Stimulated activated CD4-positive, alpha-beta T cell treated with anti-CD3 and anti-CD28 coated beads, TNF-alpha, amount 100 ng/mL, for 48 hours (primary cell): ENCODE data around the gene AZU1.
A peak's percentile ranks its signal among the peaks of the same experiment; 100 is the strongest.

Source experiments
- DNase-seq, 3 donors: peaks; one replicate each; pipeline ENCODE4 v3.0.0-alpha.2; 2020; ENCODE audit warnings: low read depth in 3 of 3

The AZU1 gene

GRCh38 chr19:854549-854948 is 26.9 kb downstream of the AZU1 start:
- no peak for DNase-seq

- DNase-seq: no peak
Observed at GRCh38 chr19:855142-855541, 27.5 kb downstream of the AZU1 start.

DNA sequence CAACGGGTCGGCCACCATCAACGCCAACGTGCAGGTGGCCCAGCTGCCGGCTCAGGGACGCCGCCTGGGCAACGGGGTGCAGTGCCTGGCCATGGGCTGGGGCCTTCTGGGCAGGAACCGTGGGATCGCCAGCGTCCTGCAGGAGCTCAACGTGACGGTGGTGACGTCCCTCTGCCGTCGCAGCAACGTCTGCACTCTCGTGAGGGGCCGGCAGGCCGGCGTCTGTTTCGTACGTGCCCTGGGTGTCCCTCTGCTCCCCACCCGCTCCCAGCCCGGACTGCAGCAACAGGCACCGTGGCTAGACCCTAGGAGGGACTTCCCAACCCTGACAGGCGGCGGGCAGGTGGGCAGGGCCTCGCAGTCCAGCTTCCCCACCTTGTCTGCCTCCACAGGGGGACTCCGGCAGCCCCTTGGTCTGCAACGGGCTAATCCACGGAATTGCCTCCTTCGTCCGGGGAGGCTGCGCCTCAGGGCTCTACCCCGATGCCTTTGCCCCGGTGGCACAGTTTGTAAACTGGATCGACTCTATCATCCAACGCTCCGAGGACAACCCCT is 28.0 kb downstream of the AZU1 start:
- DNase-seq: no peak

GRCh38 chr19:858284-858683 is 30.6 kb downstream of the AZU1 start:
- DNase-seq: no peak

DNA sequence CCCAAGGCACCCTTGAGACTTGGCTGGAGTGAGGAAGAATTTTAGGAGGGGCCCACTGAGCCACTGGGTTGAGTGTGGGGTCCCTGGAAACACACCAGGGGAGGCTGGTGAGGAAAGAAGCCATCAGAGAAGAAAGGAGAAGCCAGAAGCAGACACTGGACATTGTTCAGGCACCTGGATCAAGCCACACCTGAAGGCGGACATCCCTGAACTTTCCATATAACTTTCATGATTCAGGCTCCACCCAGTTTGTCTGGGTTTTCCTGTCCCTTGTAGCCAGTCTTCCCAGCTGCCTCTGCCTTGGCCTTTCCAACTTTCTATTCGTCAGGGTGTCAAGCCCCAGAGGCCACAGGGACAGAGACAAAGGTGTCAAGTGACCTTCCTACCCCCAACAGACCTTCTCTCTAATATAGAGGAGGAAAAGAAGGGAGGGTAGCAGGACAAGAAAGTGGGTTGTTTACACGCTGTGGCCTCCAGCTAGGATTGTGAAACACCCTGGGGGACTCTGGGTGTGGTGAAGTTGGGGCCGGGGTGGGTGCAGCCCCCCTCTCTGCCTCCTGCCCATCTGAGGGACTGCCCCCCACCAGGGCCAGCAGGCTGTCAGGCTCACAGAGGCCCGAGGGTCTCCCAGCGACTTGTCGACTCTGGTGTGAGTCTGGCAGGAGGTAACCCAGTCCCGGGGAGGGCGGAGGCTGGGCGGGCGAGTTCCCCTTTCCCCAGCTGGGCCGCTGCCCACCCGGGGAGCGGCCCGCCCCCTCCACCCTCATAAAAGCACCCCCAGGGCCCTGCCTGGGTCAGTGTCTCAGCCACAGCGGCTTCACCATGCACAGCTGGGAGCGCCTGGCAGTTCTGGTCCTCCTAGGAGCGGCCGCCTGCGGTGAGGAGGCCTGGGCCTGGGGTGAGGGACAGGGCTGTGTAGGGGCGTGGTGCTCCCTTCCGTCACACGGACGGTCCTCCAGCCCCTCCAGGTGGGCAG is 31.5 kb downstream of the AZU1 start, which contains the start of gene CFD:
CFD (plus strand) TSS at position 797 of the 976 bp plus-strand sequence; CDS start at position 823, 26 bp downstream.
- DNase-seq: no peak

DNA sequence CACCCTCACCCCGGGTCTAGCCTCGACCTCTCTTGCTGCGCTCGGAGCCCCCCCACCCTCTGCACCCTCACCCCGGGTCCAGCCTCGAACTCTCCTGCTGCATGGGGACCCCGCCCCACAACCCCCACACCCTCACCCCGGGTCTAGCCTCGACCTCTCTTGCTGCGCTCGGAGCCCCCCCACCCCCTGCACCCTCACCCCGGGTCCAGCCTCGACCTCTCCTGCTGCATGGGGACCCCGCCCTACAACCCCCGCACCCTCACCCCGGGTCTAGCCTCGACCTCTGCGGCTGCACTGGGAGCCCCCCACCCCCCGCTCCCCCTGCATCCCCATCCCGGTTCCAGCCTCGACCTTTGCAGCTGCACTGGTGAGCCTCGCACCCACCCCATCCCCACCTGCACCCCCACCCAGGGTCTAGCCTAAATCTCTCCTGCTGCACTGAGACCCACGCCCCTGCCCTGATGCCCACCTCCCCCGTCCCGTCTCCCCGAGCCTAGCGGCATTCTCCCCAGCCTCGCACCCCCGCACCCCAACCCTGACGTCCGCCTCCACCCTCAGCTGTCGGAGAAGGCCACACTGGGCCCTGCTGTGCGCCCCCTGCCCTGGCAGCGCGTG is 33.6 kb downstream of the AZU1 start:
- no peak for DNase-seq

DNA sequence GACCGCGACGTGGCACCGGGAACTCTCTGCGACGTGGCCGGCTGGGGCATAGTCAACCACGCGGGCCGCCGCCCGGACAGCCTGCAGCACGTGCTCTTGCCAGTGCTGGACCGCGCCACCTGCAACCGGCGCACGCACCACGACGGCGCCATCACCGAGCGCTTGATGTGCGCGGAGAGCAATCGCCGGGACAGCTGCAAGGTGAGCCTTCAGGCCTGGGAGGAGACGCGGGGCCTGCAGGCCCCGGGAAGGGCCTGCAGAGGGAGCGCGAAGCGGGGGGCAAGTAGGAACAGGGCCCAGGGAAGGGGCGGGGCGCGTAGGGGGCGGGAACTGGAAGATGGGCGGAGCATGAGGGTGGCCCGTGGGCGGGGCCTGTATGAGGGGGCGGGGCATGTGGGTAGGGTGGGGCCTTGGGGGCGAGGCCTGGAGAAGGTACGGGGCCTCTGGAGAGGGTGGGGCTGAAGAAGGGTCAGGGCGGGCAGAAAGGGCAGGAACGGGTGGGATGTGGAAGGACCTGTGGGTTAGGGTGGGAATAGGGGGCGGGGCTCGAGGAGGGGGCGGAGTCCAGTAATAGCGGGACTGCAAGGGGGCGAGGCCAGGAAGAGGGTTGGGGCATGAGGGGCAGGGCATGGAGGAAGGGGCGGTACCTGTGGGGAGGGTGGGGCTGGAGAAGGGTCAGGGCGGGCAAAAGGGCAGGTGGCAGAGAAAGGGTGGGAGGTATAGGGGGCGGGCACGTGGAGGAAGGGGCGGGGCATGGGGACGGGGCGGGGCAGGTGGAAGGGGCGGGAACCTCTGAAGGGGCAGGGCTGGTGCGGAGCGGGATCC is 34.3 kb downstream of the AZU1 start:
- peak; percentile 41 to 82 (median 72) for DNase-seq

- DNase-seq: peak; percentile 58 to 80 (median 72)
Observed at GRCh38 chr19:862581-863314, 35.1 kb downstream of the AZU1 start.

DNA sequence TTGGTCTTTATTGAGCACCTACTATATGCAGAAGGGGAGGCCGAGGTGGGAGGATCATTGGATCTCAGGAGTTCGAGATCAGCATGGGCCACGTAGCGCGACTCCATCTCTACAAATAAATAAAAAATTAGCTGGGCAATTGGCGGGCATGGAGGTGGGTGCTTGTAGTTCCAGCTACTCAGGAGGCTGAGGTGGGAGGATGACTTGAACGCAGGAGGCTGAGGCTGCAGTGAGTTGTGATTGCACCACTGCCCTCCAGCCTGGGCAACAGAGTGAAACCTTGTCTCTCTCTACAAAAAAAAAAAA is 35.6 kb downstream of the AZU1 start:
- no peak for DNase-seq

GRCh38 chr19:866769-867300 is 39.2 kb downstream of the AZU1 start:
- DNase-seq: no peak

DNA sequence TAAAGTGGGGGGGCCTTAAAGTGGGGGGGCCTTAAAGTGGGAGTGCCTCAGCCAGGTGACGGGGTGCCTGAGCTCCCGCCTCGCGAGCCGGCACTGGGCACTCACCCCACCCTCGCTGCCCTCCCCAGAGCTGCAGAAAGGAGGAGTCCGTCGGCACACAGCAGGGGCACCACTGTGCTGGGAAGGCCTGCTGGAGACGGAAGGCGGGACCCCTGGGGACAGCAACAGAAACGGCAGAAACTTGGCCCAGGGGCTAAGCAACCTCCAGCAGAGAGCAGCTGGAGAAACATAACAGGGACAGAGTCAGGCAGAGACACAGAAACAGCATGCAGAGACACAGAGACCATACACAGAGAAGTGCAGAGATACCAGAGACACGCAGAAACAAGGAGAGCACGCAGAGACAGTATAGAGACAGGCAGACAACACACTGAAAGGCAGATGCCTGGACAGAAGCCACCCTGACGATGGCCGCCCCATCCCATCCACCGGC is 39.7 kb downstream of the AZU1 start:
- no peak for DNase-seq

GRCh38 chr19:867855-868457 is 40.3 kb downstream of the AZU1 start:
- DNase-seq: no peak

DNA sequence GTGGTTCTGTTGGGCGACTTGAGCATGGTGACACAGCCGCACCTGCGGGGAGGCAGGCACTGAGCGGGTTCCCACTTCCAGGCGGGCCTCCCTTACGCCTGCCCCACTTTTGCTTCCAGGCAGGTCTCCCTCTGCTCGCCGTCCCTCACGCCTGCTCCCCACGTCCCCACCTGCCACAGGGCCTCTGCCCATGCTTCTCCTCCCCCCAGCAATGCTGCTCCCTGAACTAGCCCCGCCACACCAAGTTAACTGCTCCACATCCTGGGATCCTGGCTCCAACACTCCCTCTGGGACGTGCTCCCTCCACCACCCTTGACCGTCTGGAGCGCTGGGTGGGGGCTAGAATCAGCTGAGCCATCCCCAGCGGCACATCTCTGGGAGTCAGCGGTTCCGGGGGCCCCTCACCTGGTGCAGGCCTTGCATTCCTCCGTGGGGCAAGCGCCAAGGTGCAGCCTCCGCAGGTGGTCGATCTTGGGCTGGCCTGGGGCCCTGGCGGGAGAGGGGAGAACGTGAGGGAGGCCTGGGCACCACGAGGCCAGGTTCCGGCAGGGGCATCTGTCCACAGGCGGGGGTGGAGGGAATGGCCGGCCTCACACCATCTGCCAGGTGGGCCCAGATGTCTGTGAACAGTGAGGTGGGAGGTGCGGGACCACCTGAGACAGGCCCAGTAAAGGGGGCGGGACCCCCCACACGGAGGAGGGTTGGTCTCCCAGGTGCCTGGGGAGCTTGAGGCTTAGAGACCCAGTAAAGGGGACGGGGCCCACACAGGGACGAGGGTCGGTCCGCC is 41.0 kb downstream of the AZU1 start:
- DNase-seq: no peak

DNA sequence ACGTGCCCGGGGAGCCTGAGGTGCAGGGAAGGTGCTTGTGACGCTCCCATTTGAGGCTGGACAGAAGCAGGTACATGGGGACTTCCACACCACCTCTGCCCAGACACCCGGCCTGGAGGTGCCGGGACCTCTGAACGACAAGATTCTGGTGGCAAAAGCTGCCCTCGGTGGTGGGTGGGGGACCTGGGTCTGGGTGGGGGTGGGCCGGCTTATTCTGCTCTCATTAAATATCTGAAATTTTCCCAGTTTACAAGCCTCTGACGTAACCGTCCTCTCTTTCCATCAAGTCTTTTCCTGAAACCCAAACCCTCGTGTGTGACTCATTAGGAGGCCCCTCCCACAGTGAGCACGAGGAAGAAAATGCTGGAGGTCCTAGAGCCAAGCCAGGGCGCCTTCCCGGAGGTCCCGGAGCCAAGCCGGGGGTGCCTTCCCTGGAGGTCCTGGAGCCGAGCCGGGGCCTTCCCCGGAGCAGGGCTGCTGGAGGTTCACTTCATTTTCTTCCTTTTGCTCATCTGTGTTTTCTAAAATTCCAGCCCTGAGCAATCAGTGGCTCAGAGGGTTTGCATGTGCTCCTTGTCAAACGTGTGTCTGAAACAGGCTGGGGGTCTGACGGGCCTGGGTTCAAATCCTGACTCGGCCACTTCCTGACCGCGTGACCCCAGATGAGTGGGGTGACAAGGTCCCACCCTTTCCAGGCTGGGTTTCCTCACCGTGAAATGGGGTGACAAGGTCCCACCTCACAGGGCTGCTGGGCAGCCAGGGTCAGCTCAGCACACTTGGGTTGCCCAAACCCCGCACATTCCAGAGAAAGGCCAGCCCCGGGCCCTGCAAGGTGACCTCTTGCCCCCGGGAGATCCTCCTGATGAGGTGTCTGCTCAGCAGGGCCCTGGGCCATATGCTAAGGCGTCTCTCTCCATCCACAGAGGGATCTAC is 41.9 kb downstream of the AZU1 start:
- no peak for DNase-seq

DNA sequence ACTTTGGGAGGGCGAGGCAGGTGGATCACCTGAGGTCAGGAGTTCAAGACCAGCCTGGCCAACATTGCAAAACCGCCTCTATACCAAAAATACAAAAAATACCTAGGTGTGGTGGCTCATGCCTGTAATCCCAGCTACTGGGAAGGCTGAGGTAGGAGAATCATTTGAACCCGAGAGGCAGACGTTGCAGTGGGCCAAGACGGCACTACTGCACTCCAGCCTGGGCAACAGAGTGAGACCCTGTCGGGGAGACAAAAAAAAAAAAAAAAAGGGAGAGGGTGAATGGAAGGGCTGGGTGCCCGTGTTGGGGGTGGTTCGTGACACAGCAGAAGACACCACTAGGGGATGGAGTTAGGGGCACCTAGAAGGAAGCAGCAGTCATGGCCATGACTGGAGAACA is 42.7 kb downstream of the AZU1 start:
- DNase-seq: no peak

DNA sequence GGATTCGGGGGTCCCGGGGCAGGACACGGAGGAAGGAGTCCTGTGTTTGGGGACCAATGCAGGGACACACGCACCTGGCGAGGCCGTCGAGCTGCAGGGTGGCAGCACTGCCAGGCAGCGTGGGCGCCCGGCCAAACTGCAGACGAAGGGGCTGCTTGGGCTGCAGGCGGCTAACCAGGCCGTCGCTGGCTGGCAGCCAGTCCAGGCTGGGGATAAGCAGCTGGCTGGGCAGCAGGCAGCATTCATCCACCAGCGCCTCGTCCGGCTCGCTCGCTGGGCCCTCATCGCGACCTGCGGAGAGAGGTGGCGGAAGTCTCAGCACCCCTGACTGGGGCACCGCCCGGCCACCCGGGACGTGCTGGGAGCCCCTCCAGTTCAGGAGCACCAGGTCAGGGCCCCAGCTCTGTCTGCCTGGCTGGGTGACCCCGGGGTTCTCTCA is 43.3 kb downstream of the AZU1 start:
- DNase-seq: no peak

DNA sequence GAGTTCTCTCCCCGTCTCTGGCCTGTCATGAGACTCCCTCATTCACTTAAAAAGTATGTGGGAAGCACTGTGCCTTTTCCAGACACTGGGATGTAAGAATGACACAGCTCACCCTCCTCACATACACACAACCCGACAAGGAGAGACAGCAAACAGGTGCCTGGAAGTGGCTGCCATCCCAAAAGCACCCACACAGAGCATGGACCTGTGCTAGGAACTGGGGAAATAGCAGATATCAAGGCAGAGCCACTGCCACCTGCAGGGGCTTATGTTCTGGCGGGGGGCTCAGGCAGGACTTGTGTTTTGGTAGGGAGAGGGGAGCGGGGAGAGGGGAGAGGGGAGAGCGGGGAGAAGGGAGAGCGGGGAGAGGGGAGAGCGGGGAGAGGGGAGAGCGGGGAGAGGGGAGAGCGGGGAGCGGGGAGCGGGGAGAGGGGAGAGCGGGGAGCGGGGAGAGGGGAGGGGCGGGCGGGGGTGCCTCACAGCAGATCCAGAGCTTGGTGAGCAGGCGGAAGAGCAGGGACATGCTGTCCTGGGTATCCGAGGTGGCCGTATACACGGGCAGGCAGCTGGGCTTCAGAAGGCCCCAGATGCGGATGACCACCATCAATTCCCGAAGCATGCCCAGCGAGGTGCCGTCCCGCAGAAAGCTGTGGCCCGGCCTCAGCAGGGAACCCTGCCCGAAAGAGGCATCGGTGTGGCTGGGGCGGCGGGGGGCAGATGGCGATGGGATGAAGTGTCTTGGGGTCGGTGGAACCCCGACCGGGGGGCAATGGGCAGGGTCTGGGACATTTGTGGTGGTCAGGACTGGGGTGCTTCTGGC is 44.0 kb downstream of the AZU1 start:
- DNase-seq: no peak
